ENCODE data around the gene NTRK2.

NTRK2 gene

DNA sequence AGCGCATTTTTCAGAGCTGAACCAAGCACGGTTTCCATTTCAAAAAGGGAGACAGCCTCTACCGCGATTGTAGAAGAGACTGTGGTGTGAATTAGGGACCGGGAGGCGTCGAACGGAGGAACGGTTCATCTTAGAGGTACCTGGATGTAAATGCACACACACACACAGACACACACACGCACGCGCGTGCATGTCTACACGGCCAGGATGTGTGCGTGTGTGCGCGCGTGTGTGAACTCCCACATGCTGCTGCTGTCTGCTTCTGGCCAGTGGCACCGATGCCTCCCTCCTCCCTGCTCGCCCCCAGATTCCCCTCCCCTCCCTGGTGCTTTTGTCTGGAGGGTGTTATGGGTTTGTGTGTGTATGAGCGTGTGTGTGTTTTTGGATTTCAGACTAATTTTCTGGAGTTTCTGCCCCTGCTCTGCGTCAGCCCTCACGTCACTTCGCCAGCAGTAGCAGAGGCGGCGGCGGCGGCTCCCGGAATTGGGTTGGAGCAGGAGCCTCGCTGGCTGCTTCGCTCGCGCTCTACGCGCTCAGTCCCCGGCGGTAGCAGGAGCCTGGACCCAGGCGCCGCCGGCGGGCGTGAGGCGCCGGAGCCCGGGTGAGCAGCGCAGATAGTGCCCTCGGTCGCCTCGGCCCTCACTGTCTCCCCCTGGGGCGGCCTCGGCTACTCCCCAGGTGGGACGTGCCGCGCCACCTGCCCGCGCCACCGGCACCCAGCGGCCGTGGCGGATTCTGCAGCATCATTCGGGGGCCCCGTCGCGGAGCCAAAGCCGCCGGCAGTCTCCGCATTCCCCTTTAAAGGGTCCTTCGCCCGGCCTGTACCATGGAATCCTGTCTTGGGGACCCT is at the start of gene NTRK2:
TSS of gene NTRK2 (plus strand) at position 442 of the 850 bp plus-strand sequence. CDS start 1,020 bp downstream, outside the sequence.
- no peak for DNase-seq

DNA sequence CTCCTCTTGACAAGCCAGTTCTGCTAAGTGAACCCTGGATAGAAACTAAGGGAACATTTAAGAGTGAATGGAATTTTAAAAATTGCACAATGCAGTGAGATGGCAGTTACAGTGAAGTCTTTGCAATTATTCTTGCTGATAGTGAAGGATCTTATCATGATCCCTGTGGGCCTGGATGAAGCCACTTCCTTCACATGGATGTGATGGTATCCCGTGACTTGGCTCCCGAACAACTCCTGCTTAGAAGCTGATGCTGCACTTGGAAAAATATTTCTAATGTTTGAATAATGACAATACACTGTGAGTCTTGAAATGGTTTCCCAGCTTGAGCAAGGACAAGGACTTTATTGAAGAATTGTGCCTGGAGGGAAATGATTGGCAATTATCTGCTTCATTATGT is 49.2 kb upstream of the NTRK2 start:
- DNase-seq = no peak

DNA sequence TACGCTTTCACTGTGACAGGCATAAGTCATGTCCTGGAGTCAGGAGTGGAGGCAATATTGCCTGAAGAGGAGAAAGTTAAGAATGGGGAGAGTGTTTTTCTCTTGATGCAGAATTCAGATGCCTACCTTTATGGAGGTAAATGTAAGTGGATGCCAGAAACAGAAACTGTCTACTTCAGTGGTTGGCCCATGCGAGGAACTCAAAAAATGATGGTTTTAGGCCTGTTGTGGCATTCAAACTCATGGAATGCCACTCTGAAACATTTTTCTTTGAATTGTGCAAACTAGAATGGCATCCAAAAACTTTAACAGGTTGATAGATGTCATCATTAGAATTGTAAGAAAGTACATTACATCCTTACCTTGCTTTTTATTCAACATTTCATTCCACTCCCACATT is 47.7 kb upstream of the NTRK2 start:
- DNase-seq = no peak

DNA sequence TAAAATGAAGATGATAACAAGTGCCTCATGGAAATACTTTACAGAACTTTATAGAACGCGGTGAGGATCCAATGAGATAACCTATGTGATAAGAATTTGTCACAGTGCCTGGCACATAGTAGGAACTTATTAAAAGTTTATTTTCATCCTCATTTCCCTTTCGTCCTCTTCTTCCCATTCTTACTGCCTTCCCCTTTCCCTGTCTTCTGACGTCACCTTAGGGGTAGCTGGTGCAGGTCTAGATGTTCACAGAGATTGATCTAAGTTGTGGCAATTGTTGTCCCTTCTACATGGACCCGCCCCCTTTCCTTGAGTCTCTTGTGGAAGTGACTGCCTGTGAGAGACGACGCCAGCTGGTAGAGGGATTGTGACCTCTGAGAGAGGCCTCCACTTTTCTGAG is 46.5 kb upstream of the NTRK2 start:
- DNase-seq = no peak

DNA sequence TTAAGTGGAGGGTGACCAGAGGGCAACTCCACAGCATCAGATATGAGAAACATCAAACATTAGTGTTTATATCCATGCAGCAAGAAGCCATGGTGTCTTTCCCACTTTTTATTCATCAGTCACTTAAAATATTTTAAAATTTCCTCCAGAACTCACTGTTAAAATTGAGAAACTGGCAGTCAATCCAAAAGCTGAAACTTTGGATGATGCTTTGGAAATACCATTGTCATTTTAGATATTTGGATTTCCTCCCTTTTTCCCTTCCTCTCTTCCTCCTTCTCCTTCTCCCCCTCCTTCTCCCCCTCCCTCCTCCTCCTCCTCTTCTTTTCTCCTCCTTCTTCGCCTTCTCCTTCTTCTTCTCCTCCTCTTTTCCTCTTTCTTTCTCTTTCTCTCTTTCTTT is 33.1 kb upstream of the NTRK2 start:
- no peak for DNase-seq

DNA sequence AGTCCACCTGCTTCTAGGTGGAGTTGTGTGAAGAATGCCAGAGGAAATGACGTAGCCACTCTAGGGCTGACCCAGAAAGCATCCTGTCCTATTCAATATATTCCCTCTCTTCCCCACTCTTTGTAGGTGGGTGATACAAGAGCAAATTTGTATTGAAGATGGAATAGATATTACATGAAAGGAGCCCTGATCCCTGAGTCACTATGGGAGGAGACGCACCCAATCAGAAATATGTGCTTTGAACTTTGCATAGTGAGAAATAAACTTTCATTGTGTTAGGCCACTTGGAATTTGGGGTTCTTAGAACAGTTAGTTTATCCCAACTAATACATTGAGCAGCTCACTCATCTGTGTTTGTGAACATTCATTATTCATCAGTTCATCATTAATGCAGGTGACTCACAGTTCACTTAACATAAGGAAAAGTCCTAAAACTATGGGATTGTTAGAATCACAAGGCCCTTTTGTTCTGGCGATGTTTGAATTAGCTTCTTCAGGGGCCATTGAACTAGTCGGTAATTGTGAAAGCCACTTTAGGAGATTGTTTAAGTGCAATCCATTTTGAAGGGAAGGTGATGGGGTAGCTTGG is 26.9 kb upstream of the NTRK2 start:
- DNase-seq = no peak

DNA sequence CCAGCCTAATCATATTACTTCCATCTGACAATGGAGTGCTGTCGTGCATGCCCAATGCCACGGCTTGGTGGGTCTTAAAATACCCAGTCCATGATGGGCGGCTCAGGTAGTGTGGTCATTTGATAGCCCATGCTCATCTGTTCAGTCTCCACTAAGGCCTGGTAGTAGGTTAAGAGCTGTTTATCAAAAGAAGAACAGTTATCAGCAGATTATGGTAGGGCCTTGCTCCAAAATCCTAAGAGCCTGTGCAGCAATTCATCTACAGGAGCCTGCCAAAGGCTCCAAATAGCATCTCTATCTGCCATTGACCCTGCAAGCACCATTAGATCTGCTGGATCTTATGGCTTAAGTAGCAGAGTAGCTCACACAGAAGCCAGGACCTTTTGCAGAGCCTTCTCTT is 21.8 kb upstream of the NTRK2 start:
- DNase-seq = no peak

DNA sequence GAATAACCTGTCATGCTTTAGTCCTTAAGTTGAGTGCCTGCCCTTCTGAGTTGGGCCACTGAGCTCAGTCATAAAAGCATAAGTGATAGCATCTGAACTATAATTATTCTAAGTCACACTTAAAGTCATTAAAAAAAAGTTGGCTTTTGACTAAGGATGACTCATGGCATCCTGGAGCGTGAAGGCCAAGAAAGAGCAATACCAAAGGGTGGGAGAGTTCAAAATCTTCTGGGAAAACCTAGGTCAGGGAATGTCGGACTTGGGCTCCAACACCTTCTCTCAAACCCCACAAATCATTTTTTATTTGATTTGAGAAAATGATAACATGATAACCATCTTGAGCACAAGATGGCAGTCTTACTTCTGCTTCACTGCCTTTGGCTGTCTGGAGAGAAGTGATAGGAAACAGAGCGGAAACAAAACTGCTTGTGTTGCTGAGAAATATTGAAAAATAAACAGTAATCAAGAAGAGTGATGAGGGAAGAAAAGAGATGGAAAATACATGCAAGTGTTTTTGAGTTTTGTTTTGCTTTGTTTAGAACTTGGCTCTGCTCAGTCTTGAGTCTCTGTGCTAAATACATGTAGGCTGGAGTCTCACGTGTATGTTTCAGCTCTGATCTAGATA is 16.9 kb upstream of the NTRK2 start:
- DNase-seq = no peak

DNA sequence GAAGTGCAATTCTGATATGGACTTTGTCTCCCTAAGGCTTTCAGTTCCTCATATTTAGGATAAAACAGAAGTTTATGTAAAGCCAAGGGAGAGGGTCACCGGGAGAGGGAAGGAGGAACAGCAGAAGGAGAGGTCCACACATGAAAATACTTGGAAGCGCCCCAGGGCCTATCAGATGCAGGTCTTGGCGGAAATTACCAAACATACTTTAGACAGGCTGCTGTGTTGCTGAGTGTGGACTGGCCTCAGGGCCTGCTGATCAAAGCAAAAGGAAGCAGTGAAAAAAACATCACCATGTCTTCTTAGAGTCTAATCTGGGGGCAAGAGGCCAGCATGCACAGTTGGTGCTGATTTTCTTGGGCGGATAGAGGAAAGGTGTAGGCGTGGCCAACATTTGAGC is 14.1 kb upstream of the NTRK2 start:
- DNase-seq = no peak

DNA sequence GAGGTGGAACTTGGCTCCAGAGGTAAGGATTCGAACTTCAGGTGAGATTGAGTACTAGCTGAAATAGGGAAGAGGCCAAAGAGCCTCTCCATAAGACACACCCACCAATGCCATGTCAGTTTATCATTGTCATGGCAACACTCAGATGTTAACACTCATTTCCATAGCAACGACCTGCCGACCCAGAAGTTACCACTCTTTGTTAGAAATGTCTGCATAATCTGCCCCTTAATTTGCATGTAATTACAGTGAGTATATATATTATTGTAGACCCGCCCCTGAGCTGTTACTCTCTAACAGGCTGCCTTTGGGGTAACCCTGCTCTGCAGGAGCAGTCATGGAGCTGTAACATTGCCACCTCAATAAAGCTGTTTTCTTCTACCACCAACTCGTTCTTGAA is 10.2 kb upstream of the NTRK2 start:
- no peak for DNase-seq

DNA sequence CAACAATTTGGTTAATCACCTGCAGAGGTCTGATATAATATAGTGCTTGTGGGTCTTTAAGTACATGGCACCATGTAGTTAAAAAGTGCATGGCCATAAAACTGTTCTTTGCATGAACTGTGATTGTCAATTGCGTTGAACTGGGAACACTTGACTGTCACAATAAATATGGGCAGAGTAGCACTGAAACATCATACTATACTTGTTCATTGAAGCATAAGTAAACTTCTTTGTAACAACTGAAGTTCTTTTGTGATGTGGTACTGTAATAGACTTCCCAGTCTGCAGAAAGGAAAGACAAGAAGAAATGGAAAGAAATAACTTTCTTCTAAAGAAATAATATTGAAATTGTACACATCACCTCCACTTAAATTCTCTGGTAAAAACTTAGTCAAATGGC is 9.8 kb upstream of the NTRK2 start:
- no peak for DNase-seq

DNA sequence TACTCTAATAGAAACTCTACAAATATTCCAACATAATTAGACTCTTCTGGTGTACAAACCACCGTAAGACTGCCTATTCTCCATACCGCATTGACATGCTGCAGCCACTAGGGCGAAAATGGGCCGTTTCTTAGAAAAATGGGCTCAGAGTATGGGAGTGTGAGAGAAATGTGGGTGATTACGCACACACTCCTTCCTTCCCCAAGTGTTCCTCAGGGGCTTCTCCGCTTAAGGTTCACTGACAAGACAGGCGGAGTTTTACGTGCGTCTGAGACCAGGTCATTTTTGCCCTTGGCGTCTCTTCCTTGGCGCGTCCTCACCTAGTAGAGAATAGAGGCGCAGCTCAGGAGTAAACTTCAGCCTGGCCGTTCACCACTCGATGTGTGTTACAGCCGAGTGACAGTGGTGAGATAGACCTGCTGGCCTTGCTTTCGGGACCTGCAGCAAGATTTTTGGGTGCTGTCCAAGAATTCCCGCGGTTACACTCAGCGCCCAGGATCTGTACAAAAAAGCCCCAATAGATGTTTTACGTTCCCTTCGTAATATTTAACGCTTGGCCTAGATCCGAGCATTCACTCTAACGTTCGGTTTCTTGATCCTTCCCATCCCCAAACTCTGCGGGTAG is 1.8 kb upstream of the NTRK2 start:
- no peak for DNase-seq

DNA sequence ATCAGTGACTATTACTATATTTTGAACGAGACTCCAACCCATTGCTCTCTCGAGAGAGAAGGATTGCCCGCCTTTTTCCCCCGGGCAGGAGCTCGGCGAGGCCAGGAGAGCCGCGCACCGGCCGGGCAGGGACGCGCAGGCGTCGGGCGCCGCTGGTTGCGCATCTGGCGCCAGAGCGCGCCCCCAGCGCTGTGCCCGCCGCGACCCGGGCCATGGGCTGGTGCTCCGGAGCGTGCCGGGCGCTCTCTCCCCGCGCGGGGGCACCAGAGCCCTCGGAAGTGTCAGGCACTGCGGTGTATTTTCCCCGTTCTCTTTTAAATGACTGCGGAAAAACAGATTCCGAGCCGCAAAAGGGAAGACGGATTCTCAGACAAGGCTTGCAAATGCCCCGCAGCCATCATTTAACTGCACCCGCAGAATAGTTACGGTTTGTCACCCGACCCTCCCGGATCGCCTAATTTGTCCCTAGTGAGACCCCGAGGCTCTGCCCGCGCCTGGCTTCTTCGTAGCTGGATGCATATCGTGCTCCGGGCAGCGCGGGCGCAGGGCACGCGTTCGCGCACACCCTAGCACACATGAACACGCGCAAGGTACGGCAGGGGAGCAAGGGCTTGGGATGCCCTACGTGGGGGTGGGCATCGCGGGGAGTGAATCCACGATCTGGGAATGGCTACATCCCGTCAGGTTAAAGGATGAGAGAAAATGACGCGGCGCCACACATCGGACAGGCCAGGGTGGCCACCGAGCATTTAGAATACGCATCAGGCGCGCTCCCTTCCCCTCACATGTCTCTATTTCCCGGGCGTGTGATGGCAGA is 1.1 kb upstream of the NTRK2 start:
- peak; percentile 27 for DNase-seq

DNA sequence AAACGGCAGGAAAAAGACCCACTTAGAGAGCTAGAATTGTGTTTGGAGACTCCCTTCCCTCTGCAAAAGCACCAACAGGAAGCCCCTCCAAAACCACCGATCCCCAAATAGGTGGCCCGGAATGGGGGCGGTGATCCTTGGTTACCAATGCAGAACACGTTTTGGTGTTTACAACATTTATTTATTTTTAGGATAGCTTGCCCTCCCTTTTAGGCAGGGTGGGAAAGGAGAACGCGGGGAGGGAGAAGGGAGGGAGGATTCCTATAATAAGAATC is 579 bp upstream of the NTRK2 start:
- no peak for DNase-seq

DNA sequence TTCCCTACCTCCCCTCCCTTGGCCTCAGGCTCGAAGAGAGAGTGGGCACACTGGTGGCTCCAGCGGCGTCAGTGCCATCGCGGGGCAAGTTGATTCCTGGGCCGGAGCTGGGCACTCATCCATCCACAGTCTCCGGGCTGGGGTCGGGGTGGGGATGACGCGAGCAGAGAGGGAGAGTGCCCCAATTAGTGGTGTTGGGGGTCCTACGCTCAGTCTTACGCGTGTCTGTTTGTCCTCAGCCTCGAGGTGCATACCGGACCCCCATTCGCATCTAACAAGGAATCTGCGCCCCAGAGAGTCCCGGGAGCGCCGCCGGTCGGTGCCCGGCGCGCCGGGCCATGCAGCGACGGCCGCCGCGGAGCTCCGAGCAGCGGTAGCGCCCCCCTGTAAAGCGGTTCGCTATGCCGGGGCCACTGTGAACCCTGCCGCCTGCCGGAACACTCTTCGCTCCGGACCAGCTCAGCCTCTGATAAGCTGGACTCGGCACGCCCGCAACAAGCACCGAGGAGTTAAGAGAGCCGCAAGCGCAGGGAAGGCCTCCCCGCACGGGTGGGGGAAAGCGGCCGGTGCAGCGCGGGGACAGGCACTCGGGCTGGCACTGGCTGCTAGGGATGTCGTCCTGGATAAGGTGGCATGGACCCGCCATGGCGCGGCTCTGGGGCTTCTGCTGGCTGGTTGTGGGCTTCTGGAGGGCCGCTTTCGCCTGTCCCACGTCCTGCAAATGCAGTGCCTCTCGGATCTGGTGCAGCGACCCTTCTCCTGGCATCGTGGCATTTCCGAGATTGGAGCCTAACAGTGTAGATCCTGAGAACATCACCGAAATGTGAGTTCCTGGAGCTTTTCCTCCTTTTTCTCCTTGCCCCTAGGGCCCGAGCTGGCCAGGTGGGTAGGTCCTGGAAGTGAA is 861 bp downstream of the NTRK2 start:
- no peak for DNase-seq

DNA sequence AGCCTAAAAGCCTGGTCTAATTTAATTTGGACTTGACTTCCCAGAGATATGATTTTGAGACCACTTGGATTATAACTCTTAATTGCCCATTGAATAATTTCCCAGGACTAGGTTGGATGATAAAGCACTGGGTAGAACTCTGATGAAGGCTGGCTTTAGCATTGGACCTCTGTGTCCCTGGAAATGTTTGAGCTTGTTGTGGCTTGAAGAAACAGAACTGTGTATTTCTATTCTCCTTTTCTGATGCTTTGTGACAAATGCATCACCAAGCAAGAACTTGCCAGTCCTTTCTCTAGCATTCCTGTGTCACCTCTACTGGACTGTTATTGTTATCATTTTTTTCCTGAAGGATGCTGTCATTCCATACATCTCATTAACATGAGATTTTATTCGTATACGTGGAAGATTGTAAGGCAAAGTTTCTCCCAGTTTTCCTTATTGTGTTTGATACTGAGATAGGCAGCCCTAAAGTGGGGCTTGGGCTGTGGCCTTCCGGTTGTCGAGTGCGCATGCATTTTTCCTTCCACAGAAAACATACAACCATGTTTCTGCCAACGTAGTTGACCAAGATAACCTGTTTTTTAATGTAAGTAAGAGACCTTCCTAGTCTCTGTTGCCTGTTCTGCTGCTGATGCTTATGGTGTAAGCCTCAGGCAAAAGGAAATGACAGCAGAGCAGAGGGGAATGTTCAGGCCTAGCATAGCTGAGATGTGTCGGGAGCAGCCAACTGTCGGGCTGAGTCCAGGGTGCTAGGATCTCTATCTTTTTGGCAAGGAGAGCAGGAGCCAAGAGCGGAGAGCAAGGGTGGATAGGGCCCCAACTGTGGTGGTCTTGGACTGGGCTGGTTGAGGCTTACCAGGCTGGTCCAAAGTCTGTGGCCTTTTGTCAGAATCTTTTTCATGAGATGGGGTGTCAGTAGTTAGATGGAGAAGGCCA is 2.3 kb downstream of the NTRK2 start:
- DNase-seq = no peak

DNA sequence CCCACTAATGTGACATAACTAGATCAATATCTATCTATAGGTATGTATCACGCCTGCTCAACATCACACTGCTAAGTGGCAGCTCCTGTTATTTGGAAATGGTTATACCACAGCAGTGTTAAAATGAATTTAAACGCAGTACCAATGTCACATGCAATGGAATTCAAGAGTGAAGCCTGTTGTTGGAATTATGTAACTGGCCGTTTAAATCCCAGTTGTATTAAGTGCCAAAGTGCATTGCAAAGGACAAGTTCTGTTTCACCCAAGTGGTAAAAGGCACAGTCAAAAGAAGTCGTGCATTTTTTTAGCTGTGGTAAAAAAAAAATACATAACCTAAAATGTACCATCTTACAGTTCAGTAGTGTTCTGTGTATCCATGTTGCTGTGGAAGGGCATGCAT is 4.3 kb downstream of the NTRK2 start:
- no peak for DNase-seq

DNA sequence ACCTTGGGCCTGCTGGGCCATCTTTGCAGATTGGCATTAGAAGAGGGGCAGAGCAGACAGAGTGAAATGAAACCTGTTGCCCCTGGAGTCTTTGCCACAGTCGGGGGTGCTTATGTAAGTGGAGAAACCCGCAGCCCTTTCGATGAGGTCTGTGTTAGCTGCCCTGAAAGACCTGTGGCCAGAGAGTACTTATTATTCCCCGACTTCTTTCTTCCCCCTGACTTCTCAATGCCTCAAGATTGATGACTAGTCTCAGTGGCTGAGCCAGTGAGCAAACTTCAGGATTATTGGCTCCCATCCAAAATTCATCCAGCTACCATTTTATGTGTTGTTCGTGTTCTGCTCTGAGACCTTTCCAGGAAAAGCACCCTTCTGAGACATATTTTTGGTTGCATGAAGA is 7.6 kb downstream of the NTRK2 start:
- no peak for DNase-seq

DNA sequence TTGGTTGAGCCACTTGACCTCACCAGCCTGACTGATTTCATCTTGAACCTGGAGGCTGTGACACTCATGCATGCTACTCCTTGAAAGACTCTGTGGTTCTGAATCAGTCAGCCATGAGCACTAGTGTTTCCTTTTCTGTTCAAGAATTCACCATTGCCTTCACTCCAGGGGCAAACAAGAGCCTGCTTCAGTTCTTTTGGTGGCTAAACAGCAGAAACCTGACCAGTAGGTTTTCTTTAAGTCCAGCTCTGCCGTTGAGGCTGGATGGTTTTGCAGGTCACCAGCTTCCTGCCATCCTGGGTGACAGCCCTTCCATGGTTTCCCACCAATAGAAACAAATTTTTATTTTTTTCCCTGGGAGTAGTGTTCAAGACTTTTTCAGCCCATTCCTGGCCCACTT is 10.0 kb downstream of the NTRK2 start:
- DNase-seq = no peak

DNA sequence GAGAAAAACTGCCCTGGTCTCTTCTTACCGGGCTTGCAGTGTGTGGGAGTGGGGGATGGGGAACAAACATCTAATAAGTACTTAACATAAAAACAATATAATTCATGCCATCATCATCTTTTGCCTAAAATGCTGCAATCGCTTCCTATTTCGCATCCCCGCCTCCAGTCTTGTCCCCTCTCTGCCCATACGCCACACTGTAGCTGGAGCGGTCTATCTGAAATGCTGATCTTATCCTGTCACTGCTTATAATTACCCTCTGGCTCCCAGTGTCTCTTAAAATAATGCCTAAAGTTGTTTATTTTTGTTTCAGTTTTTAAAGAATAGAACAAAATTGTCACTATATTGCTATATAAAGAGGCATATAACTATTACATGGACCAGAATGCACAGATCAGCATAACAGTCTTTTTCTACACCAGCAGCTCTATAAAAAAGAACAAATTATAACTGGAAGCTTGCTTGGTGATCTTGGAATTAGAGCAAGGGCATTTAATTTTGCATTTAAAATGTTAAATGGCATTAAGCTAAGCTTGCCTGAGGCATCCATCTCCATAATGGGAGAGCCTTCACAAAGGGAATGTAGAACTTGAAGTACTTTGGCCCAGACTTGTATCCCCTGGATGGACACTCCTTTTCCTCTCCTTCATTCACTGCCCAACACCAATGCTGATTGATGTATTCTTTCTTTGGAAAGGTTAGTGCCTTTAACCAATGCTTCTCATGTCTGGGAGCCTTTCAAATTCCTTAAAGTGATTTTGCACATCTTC is 12.2 kb downstream of the NTRK2 start:
- no peak for DNase-seq

Data from stimulated activated CD4-positive, alpha-beta T cell treated with anti-CD3 and anti-CD28 coated beads, Interleukin-12 subunit alpha, Interleukin-12 subunit beta, amount 100 ng/mL, for 4 hours (primary cell).